Left lung (tissue), 10 donors: ENCODE data around the gene CCDC146. TPM values are rescaled to one million over a fixed set of nuclear protein-coding genes. Genes with fewer than 3 reads are reported as not detected.
A peak's percentile ranks its signal among the peaks of the same experiment; 100 is the strongest.

Experiments
- ATAC-seq: fragments of 200-7000 bp; cut with Tn5 transposase; one replicate; pipeline ENCODE4 v1.9.1; 2020; ENCODE audit warnings: moderate library complexity
- DNase-seq, 4 donors: peaks; one replicate each; pipeline ENCODE4 v3.0.0-alpha.2; 2013 to 2020
- H3K27ac ChIP-seq, 2 donors: fragments of 200-600 bp; sonication (generic) in 1 of 2; one replicate each; pipeline versions ENCODE4 v1.5.0 to v1.8.0; 2020 to 2021
- H3K27me3 ChIP-seq, 2 donors: fragments of 200-600 bp; sonication (generic) in 1 of 2; one replicate each; pipeline versions ENCODE4 v1.5.0 to v1.8.0; 2020 to 2021
- H3K36me3 ChIP-seq, 2 donors: fragments of 200-600 bp; sonication (generic) in 1 of 2; one replicate each; pipeline versions ENCODE4 v1.5.0 to v1.8.0; 2020 to 2021
- H3K4me1 ChIP-seq, 2 donors: fragments of 200-600 bp; one replicate each; pipeline ENCODE4 v1.8.0; 2021
- H3K4me3 ChIP-seq, 2 donors: fragments of 200-600 bp; sonication (generic) in 1 of 2; one replicate each; pipeline versions ENCODE4 v1.5.0 to v1.8.0; 2020 to 2021; ENCODE audit warnings: mild to moderate bottlenecking in 1 of 2
- H3K9me3 ChIP-seq, 2 donors: fragments of 200-600 bp; sonication (generic) in 1 of 2; one replicate each; pipeline versions ENCODE4 v1.5.0 to v1.8.0; 2020 to 2021
- intact Hi-C, 2 donors: fragments of 100-400 bp; cut with DNase I; formaldehyde crosslinking; loops; one replicate each; pipeline versions ENCODE4 v1.11.2 to v1.14.2; 2022
- polyA plus RNA-seq, 6 donors: library from polyadenylated mRNA; unstranded; fragments of 120-200 nt; gene quantifications; one replicate each; pipeline ENCODE4 v1.2.1, GENCODE V29; 2013; ENCODE audit not compliant: insufficient read length in 6 of 6
- total RNA-seq, 2 donors: library from RNA; stranded (reverse); fragmentation: NEBNext Ultra II Directional; extraction: Animal tissue kit (Norgen Biotek cat#: 25700); gene quantifications; one replicate each; pipeline ENCODE4 v1.2.1, GENCODE V29; 2021
- TF ChIP-seq, protein P1 (sequence below), 2 donors: fragments of 200-600 bp; sonication (generic) in 1 of 2; IDR thresholded peaks; one replicate each; pipeline versions ENCODE4 v1.5.0 to v1.8.0; 2021; ENCODE audit warnings: antibody characterized with exemption in 2 of 2
- donor health status: DM: no; HTN: yes; CAD: no.
- donor health status: DM: no; HTN: no; CAD: no.

CCDC146 gene
- total and polyA plus RNA-seq, 8 donors, result 3.9 to 29.8 (median 18.7) TPM

DNA sequence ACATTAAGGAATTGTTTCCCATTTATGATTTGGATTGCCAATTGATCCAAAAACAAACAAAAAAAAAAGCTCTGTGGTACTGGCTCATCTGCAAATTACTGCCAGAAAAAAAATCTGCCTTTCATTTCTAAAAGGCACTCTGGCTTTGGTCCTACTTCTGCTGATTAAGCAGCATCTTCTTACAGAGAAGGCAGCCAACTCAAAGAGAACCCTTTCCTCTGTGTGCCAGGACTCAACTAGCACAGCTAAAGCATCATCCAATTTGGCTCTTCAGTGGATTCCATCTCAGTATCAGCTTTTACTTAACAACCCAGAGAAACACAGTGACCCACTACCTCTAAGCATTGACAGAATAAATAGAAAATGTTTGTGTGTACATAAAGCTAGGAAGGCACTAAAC is 213.2 kb downstream of the CCDC146 start:
- no peak for ATAC-seq
- H3K27me3 ChIP-seq, result no peaks in the 10 kb centered on the region
- DNase-seq, result no peak
- intact Hi-C loops, result no loop called here
- H3K4me1 ChIP-seq, result peaks cover 13 to 62% of the 10 kb centered on the region in 2 donors
- no peak overlapping the region for H3K4me3 ChIP-seq
- peak overlapping the region in 1 of 2 donors; percentile 45 for H3K27ac ChIP-seq
- no peaks in the 10 kb centered on the region for H3K9me3 ChIP-seq
- TF ChIP-seq, protein P1, sequence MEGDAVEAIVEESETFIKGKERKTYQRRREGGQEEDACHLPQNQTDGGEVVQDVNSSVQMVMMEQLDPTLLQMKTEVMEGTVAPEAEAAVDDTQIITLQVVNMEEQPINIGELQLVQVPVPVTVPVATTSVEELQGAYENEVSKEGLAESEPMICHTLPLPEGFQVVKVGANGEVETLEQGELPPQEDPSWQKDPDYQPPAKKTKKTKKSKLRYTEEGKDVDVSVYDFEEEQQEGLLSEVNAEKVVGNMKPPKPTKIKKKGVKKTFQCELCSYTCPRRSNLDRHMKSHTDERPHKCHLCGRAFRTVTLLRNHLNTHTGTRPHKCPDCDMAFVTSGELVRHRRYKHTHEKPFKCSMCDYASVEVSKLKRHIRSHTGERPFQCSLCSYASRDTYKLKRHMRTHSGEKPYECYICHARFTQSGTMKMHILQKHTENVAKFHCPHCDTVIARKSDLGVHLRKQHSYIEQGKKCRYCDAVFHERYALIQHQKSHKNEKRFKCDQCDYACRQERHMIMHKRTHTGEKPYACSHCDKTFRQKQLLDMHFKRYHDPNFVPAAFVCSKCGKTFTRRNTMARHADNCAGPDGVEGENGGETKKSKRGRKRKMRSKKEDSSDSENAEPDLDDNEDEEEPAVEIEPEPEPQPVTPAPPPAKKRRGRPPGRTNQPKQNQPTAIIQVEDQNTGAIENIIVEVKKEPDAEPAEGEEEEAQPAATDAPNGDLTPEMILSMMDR (IDR thresholded peaks at IDR 0.05), result no peak
- H3K36me3 ChIP-seq, result no peaks in the 10 kb centered on the region

DNA sequence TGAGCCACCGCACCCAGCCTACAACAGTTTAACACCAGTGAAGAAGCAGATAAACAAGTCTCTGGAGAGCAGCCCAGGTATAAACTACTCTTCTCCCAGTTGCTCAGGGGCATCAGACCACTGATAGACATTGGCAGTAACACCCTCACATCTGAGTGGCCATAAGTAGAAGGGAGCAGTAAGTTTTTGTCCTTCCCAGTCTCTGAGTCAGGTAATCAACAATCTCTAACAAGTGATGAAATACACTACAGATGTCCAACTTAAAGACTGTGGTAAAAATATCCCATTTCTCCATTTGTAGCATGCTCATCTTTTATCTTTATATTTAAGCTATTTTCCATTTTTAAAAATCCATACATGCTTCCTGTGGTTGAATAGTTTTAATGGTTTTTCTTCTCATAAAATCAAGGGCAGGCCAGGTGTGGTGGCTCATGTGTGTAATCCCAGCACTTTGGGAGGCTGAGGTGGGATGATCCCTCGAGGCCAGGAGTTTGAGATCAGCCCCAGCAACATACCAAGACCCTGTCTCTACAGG is 215.1 kb downstream of the CCDC146 start:
- Histone ChIP-seq H3K9me3 (no peaks in the 10 kb centered on the region), H3K4me1 (peaks cover 8 to 44% of the 10 kb centered on the region in 2 donors), H3K4me3 (no peak overlapping the region), H3K36me3 (no peaks in the 10 kb centered on the region), H3K27ac (peak overlapping the region in 1 of 2 donors; percentile 61), H3K27me3 (no peaks in the 10 kb centered on the region)
- intact Hi-C loops, result no loop called here
- TF ChIP-seq, protein P1 (IDR thresholded peaks at IDR 0.05), result no peak
- ATAC-seq (no peak), DNase-seq (no peak)

DNA sequence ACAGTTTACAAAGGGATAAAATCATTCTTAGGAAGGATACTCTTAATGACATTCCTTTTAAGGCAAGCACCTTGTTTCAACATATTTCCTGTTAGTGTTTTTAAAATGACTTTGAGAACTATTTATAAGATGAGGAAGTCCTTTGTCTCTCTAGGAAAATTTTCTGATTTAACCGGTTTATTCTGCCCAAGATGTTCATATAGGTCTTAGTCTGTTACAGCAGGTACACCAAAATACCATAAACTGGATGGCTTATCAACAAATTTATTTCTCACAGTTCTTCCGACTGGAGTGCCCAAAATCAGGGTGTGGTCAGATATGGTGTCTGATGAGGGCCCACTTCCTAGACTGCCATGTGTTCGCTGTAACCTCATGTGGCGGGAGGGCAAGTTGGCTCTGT is 215.8 kb downstream of the CCDC146 start:
- no peaks in the 10 kb centered on the region for H3K9me3 ChIP-seq
- peak overlapping the region; percentile 61 to 74 for H3K27ac ChIP-seq
- H3K27me3 ChIP-seq, result no peaks in the 10 kb centered on the region
- no peak overlapping the region for H3K4me3 ChIP-seq
- H3K4me1 ChIP-seq, result peaks cover 8 to 44% of the 10 kb centered on the region in 2 donors
- TF ChIP-seq, protein P1 (IDR thresholded peaks at IDR 0.05), result no peak
- no peak for DNase-seq
- ATAC-seq, result peak; percentile 68
- H3K36me3 ChIP-seq, result no peaks in the 10 kb centered on the region
- intact Hi-C loops, result no loop called here

DNA sequence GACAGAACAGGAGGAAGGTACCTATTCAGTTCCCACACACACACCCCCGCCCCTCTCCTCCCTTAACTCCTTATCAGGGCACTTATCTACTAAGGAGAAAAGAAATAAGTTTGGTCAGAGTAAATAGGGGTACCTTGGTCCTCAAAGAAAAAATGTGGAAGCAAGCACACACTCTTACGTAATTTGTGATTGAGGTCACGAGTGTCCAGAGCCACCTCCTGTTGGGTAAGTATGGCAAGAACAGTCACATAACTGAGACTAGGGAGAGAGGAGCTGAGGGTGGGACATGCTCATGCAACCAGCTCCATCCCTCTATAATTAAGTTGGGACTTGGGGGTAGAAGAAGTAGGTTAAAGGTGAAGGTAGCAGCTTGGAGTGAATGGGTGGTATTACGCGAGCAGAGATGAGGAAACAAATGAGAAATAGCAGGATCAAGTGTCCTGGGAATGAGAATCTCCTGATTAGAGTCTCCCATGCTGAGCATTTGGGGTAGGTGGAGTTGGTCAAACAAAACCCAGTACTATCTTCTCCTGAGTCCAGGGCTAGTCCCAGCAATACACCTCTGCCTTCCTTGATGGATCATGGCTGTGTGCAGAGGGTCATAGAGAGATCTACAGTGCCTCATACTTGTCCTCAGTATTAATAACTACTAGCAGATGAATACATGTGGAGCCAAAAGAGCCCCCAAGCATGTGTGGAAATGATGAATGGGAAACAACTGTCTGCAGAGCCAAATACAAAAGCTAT is 216.6 kb downstream of the CCDC146 start:
- no peaks in the 10 kb centered on the region for H3K27me3 ChIP-seq
- peak overlapping the region; percentile 61 to 74 for H3K27ac ChIP-seq
- peaks cover 8 to 44% of the 10 kb centered on the region in 2 donors for H3K4me1 ChIP-seq
- intact Hi-C loops, result no loop called here
- peak; percentile 82 for ATAC-seq
- no peak overlapping the region for H3K4me3 ChIP-seq
- H3K36me3 ChIP-seq, result no peaks in the 10 kb centered on the region
- no peaks in the 10 kb centered on the region for H3K9me3 ChIP-seq
- TF ChIP-seq, protein P1 (IDR thresholded peaks at IDR 0.05), result no peak
- peak in 2 of 4 donors; percentile 34 to 37 for DNase-seq

DNA sequence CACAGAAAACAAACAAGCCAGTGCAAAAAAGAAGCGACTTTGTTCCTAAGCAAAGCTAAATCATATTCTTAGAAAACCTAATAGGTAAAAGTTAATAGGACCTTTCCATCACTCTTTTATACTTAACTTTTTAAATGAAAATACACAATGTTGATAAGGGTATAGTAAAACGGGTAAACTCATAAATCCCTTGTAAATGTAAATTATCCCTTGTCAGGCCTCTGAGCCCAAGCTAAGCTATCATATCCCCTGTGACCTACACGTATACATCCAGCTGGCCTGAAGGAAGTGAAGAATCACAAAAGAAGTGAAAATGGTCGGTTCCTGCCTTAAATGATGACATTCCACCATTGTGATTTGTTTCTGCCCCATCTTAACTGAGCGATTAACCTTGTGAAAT is 217.3 kb downstream of the CCDC146 start:
- Histone ChIP-seq H3K27me3 (no peaks in the 10 kb centered on the region), H3K4me3 (no peak overlapping the region), H3K27ac (peak overlapping the region; percentile 61 to 74), H3K36me3 (no peaks in the 10 kb centered on the region), H3K4me1 (peaks cover 8 to 44% of the 10 kb centered on the region in 2 donors), H3K9me3 (no peaks in the 10 kb centered on the region)
- TF ChIP-seq, protein P1 (IDR thresholded peaks at IDR 0.05), result no peak
- DNase-seq (no peak), ATAC-seq (no peak)
- intact Hi-C loops, result no loop called here
